H1 (cell line): ENCODE data around the gene HNF4A. TPM values are rescaled to one million over a fixed set of nuclear protein-coding genes. Genes with fewer than 3 reads are reported as not detected.

Experiments
- GTF2F1 ChIP-seq: IDR thresholded peaks from 2 replicates; pipeline ENCODE4 v1.6.1; 2012; ENCODE audit warnings: low read depth, low read length, improper control_type of control experiment, borderline replicate concordance
- RBBP5 ChIP-seq: IDR thresholded peaks from 2 replicates; pipeline ENCODE4 v1.7.1; 2012; ENCODE audit warnings: low read depth, mild to moderate bottlenecking, inconsistent platforms, low read length, moderate library complexity, borderline replicate concordance
- polyA plus RNA-seq, 7 experiments: library from polyadenylated mRNA; depleted of rRNA in 3 of 7; stranded (reverse) in 5 of 7; unstranded in 2 of 7; fragments of >200 nt in 5 of 7; fragments of 200-250 nt in 2 of 7; gene quantifications; 1 replicate in 5 of 7; 2 replicates in 1 of 7; 4 replicates in 1 of 7; pipeline versions ENCODE4 v1.2.1 to v1.2.3, GENCODE V29; 2011 to 2013; ENCODE audit warnings: missing spikeins in 2 of 7, mixed read lengths in 2 of 7
- total RNA-seq: library from RNA; stranded (reverse); fragmentation: NEBNext Ultra II Directional; extraction: Animal tissue kit (Norgen Biotek cat#: 25700); gene quantifications from 2 replicates; pipeline ENCODE4 v1.2.1, GENCODE V29; 2021

Gene HNF4A
- total and polyA plus RNA-seq, 2 of the 8 experiments (the other 6 are each of a cell fraction or from before 2014, with no cell fraction given), result 0.03 TPM; not detected in 1

DNA sequence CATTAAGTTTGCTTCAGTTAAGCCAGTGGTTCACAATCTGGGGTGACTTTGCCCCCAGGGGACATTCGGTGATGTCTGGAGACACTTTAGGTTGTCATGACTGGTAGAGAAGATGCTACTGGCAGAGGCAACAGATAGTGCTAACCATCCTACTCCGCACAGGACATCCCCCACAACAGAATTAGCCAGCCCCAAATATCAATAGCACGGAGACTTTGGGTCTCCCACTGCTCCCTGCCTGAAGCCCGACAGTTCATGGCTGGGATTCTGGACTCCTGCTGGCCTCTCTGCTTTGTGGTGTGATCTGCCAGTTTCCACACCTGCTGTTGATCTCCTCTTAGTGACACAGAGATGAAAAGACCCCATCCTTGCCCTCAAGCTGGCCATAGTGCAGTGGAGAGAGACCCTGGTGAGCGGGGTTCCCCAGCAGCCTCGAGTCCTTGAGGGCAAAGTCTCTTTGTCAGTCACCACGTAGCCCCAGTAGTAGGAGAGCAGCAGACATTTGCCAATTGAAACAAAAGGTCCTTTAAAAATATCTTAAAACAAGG lies 95.5 kb downstream of the HNF4A start (continued):
- TF ChIP-seq GTF2F1 (no peak), RBBP5 (no peak)
